Esophagus muscularis mucosa (tissue), 4 donors: Measurements from ENCODE around the gene GNA12.

Source experiments
- CTCF ChIP-seq, 3 experiments: fragments of 200-600 bp in 2 of 3; fragments of 450-650 bp in 1 of 3; sonication (generic) in 2 of 3; IDR thresholded peaks; one replicate each; pipeline ENCODE4 v1.5.1; 2017 to 2019; ENCODE audit warnings: antibody characterized with exemption in 3 of 3, mild to moderate bottlenecking in 2 of 3, moderate library complexity in 1 of 3
- EP300 ChIP-seq: sonication (generic); formaldehyde crosslinking; IDR thresholded peaks from one replicate; pipeline ENCODE4 v1.6.1; 2017; ENCODE audit warnings: antibody characterized with exemption
- POLR2AphosphoS5 ChIP-seq, 2 donors: sonication (generic); formaldehyde crosslinking; IDR thresholded peaks; one replicate each; pipeline ENCODE4 v1.6.1; 2017; ENCODE audit warnings: antibody characterized with exemption in 2 of 2

- TF ChIP-seq EP300 (no peak), CTCF (IDR thresholded peaks at IDR 0.05) (no peak), POLR2AphosphoS5 (IDR thresholded peaks at IDR 0.05) (no peak)
Measured at GRCh38 chr7:2781636-2782035, 62.5 kb downstream of the GNA12 start.
